H1 (cell line): ENCODE results near the gene MARVELD2. TPM values are rescaled to one million over a fixed set of nuclear protein-coding genes. Genes with fewer than 3 reads are reported as not detected.

Experiments
- CTCF ChIA-PET: fragments of 300-600 bp; sonication (Branson Sonifier 250); formaldehyde crosslinking; loops from one replicate; lab custom pipeline; 2021; ENCODE audit not compliant: partially characterized antibody; lab: Charles Lee
- POLR2A ChIA-PET: fragments of 300-600 bp; sonication (Branson Sonifier 250); formaldehyde crosslinking; loops from one replicate; lab custom pipeline; 2021; ENCODE audit warnings: inconsistent platforms; ENCODE audit not compliant: partially characterized antibody; lab: Charles Lee
- DNase-seq, 2 experiments: peaks; one replicate each; pipeline versions ENCODE4 v3.0.0 to v3.0.0-alpha.2; 2010 to 2022; ENCODE audit warnings: low spot score in 2 of 2, low read depth in 1 of 2, mixed read lengths in 1 of 2
- FAIRE-seq: peaks from 2 replicates; lab custom pipeline; 2011; peaks lifted over from hg19 to GRCh38; lab: Jason Lieb, UNC
- H2AFZ ChIP-seq: 2 replicates; pipeline ENCODE4 v1.8.1; 2012; ENCODE audit warnings: low read length, inconsistent platforms
- H2AK5ac ChIP-seq: 2 replicates; pipeline ENCODE4 v1.6.1; 2013; ENCODE audit warnings: low read depth, low read length
- H2BK120ac ChIP-seq: replicated peaks from 2 replicates; pipeline ENCODE3; 2013; ENCODE audit warnings: low read depth, low read length, inconsistent platforms
- H2BK12ac ChIP-seq: 2 replicates; pipeline ENCODE4 v1.6.1; 2013; ENCODE audit warnings: low read depth, low read length
- H2BK15ac ChIP-seq: 2 replicates; pipeline ENCODE4 v1.6.1; 2013; ENCODE audit warnings: low read length
- H2BK20ac ChIP-seq: 2 replicates; pipeline ENCODE4 v1.6.1; 2013; ENCODE audit warnings: low read length
- H2BK5ac ChIP-seq: 2 replicates; pipeline ENCODE4 v1.6.1; 2013; ENCODE audit warnings: low read depth, low read length
- H3K14ac ChIP-seq: 2 replicates; pipeline ENCODE4 v1.6.1; 2013; ENCODE audit warnings: inconsistent platforms; ENCODE audit not compliant: insufficient read length
- H3K18ac ChIP-seq: 2 replicates; pipeline ENCODE4 v1.6.1; 2013; ENCODE audit warnings: low read length; ENCODE audit errors: extremely low read depth
- H3K23ac ChIP-seq: 2 replicates; pipeline ENCODE4 v1.6.1; 2013; ENCODE audit warnings: inconsistent platforms; ENCODE audit not compliant: insufficient read length
- H3K23me2 ChIP-seq: 2 replicates; pipeline ENCODE4 v1.6.1; 2013; ENCODE audit warnings: low read depth, low read length
- H3K27ac ChIP-seq: 2 replicates; pipeline ENCODE4 v1.6.1; 2011; ENCODE audit warnings: low read depth, low read length, inconsistent platforms
- H3K27me3 ChIP-seq, 4 experiments: replicated peaks in 1 of 4; 1 replicate in 1 of 4; 2 replicates in 3 of 4; pipeline versions ENCODE4 v1.6.1 to v1.8.1; 2011 to 2013; ENCODE audit warnings: low read length in 3 of 4, mild to moderate bottlenecking in 3 of 4, inconsistent platforms in 2 of 4, mixed read lengths in 2 of 4, moderate library complexity in 1 of 4; ENCODE audit not compliant: control insufficient read depth in 3 of 4, insufficient read depth in 3 of 4; ENCODE audit errors: extremely low read depth in 1 of 4
- H3K36me3 ChIP-seq, 4 experiments: 2 replicates each; pipeline versions ENCODE4 v1.6.1 to v1.8.1; 2011 to 2013; ENCODE audit warnings: mild to moderate bottlenecking in 4 of 4, low read length in 3 of 4, moderate library complexity in 2 of 4, control low read depth in 1 of 4, inconsistent platforms in 1 of 4; ENCODE audit not compliant: insufficient read depth in 4 of 4, control insufficient read depth in 2 of 4
- H3K4ac ChIP-seq: replicated peaks from 2 replicates; pipeline ENCODE3; 2013; ENCODE audit warnings: low read length, low read depth, mixed read lengths, inconsistent platforms; ENCODE audit not compliant: insufficient read length
- H3K4me1 ChIP-seq, 4 experiments: replicated peaks in 1 of 4; 1 replicate in 1 of 4; 2 replicates in 3 of 4; pipeline versions ENCODE4 v1.6.1 to v1.8.1; 2011 to 2013; ENCODE audit warnings: low read length in 3 of 4, inconsistent platforms in 2 of 4, mixed read lengths in 1 of 4; ENCODE audit not compliant: insufficient read depth in 4 of 4, control insufficient read depth in 3 of 4
- H3K4me2 ChIP-seq, 2 experiments: 2 replicates each; pipeline versions ENCODE4 v1.6.1 to v1.8.1; 2011 to 2013; ENCODE audit warnings: low read depth in 2 of 2, low read length in 2 of 2, control low read depth in 1 of 2, inconsistent platforms in 1 of 2, mild to moderate bottlenecking in 1 of 2; ENCODE audit not compliant: insufficient read depth in 1 of 2
- H3K4me3 ChIP-seq, 4 experiments: fragments of 200-600, 300-600 bp in 1 of 4; sonication (generic), shearing (Covaris generic), sonication (Bioruptor Twin) in 1 of 4; 2 replicates each; pipeline versions ENCODE4 v1.5.1 to v1.8.1; 2011 to 2016; ENCODE audit warnings: low read length in 4 of 4, low read depth in 3 of 4, control low read depth in 2 of 4, inconsistent platforms in 2 of 4, mild to moderate bottlenecking in 2 of 4, mixed read lengths in 1 of 4, moderate library complexity in 1 of 4; ENCODE audit not compliant: insufficient read depth in 2 of 4; ENCODE audit errors: extremely low read depth in 1 of 4
- H3K56ac ChIP-seq: replicated peaks from 2 replicates; pipeline ENCODE3; 2013; ENCODE audit warnings: low read depth, mild to moderate bottlenecking, mixed read lengths, low read length, inconsistent platforms; ENCODE audit not compliant: insufficient read length
- H3K79me1 ChIP-seq: 2 replicates; pipeline ENCODE4 v1.6.1; 2013; ENCODE audit warnings: low read depth, low read length, control low read depth
- H3K79me2 ChIP-seq, 2 experiments: 2 replicates each; pipeline versions ENCODE4 v1.6.1 to v1.8.1; 2012 to 2013; ENCODE audit warnings: low read length in 2 of 2, mild to moderate bottlenecking in 2 of 2, inconsistent platforms in 1 of 2; ENCODE audit not compliant: insufficient read depth in 2 of 2, control insufficient read depth in 1 of 2
- H3K9ac ChIP-seq, 4 experiments: replicated peaks in 1 of 4; 1 replicate in 1 of 4; 2 replicates in 3 of 4; pipeline versions ENCODE4 v1.6.1 to v1.8.1; 2011 to 2013; ENCODE audit warnings: low read depth in 3 of 4, low read length in 3 of 4, control low read depth in 2 of 4, mild to moderate bottlenecking in 2 of 4, moderate library complexity in 2 of 4, inconsistent platforms in 1 of 4; ENCODE audit errors: extremely low read depth in 1 of 4
- H3K9me3 ChIP-seq, 2 experiments: 2 replicates each; pipeline versions ENCODE4 v1.6.1 to v1.8.1; 2012 to 2013; ENCODE audit warnings: mild to moderate bottlenecking in 2 of 2, moderate library complexity in 2 of 2, control low read depth in 1 of 2, inconsistent platforms in 1 of 2, low read depth in 1 of 2, low read length in 1 of 2, mixed read lengths in 1 of 2; ENCODE audit not compliant: insufficient read depth in 2 of 2
- H4K20me1 ChIP-seq, 2 experiments: replicated peaks in 1 of 2; 2 replicates each; pipeline versions ENCODE3 to v1.8.1; 2011 to 2013; ENCODE audit warnings: inconsistent platforms in 2 of 2, low read length in 2 of 2, mild to moderate bottlenecking in 1 of 2; ENCODE audit not compliant: insufficient read depth in 2 of 2, control insufficient read depth in 1 of 2
- H4K5ac ChIP-seq: 2 replicates; pipeline ENCODE4 v1.6.1; 2013; ENCODE audit warnings: low read length, low read depth, mixed read lengths, inconsistent platforms; ENCODE audit not compliant: insufficient read length
- H4K8ac ChIP-seq: 2 replicates; pipeline ENCODE4 v1.8.0; 2013; ENCODE audit warnings: mild to moderate bottlenecking, moderate library complexity, low read length, inconsistent platforms; ENCODE audit not compliant: insufficient read depth; ENCODE audit errors: extremely low read depth
- H4K91ac ChIP-seq: replicated peaks from 2 replicates; pipeline ENCODE3; 2013; ENCODE audit warnings: low read length, mixed read lengths, inconsistent platforms; ENCODE audit not compliant: insufficient read length
- KDM4A ChIP-seq: IDR thresholded peaks from one replicate; pipeline ENCODE4 v1.7.1; 2012; ENCODE audit warnings: low read depth, mild to moderate bottlenecking, moderate library complexity, low read length, inconsistent platforms; ENCODE audit not compliant: severe bottlenecking
- RFX5 ChIP-seq: IDR thresholded peaks from 2 replicates; pipeline ENCODE4 v1.6.1; 2011; ENCODE audit warnings: low read depth, low read length, improper control_type of control experiment, borderline replicate concordance
- RXRA ChIP-seq: IDR thresholded peaks from 2 replicates; pipeline ENCODE4 v1.6.1; 2011; ENCODE audit warnings: low read depth, mild to moderate bottlenecking, low read length, moderate library complexity; ENCODE audit not compliant: insufficient read depth
- SIRT6 ChIP-seq: IDR thresholded peaks from one replicate; pipeline ENCODE4 v1.7.1; 2012; ENCODE audit warnings: low read length, inconsistent platforms
- ZNF274 ChIP-seq: IDR thresholded peaks from 2 replicates; pipeline ENCODE4 v1.7.0; 2012; ENCODE audit warnings: low read length, borderline replicate concordance; ENCODE audit errors: extremely low read depth
- WGBS, 2 experiments: shearing (Covaris generic) in 1 of 2; methylation state at CpG; one replicate each; pipeline versions ENCODE4 v1.1.6 to v1.1.7; 2013 to 2015; ENCODE audit warnings: low lambda C conversion rate in 2 of 2, mixed read lengths in 2 of 2, inconsistent platforms in 1 of 2, low coverage in 1 of 2, missing lambda C conversion rate in 1 of 2; ENCODE audit not compliant: insufficient replicate concordance in 2 of 2, insufficient coverage in 1 of 2, insufficient read length in 1 of 2; ENCODE audit errors: extremely low coverage in 1 of 2, missing lambda C conversion rate in 1 of 2; 5-methylcytosine and 5-hydroxymethylcytosine counted together
- polyA plus RNA-seq, 7 experiments: library from polyadenylated mRNA; depleted of rRNA in 3 of 7; stranded (reverse) in 5 of 7; unstranded in 2 of 7; fragments of >200 nt in 5 of 7; fragments of 200-250 nt in 2 of 7; gene quantifications; 1 replicate in 5 of 7; 2 replicates in 1 of 7; 4 replicates in 1 of 7; pipeline versions ENCODE4 v1.2.1 to v1.2.3, GENCODE V29; 2011 to 2013; ENCODE audit warnings: missing spikeins in 2 of 7, mixed read lengths in 2 of 7
- total RNA-seq: library from RNA; stranded (reverse); fragmentation: NEBNext Ultra II Directional; extraction: Animal tissue kit (Norgen Biotek cat#: 25700); gene quantifications from 2 replicates; pipeline ENCODE4 v1.2.1, GENCODE V29; 2021

MARVELD2 gene
- total and polyA plus RNA-seq, 2 of the 8 experiments (the other 6 are each of a cell fraction or from before 2014, with no cell fraction given), result 18.7 to 31.0 TPM

DNA sequence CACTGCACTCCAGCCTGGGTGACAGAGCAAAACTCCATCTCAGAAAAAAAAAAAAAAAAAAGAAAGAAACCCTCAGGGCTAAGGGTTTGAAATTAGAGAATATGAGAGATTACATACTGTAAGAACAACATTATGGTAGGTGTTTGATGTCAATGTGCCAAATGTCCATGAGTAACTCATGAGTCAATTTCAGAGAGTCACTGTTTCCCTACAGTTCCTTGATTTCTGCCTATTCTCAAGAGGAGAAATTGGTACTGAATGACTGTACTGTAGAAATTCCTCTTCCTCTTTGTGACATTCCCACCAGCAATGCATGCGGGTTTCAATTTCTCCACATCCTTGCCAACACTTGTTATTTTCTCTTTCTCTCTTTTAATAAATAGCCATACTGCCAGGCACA, 35.2 kb downstream of the MARVELD2 start:
- Histone ChIP-seq H2BK12ac (no peak overlapping the region), H2AK5ac (no peak overlapping the region), H3K4me3 (no peak overlapping the region), H3K79me2 (no peaks in the 10 kb centered on the region), H4K91ac (no peak overlapping the region), H3K18ac (no peak overlapping the region), H3K4me2 (no peak overlapping the region), H3K36me3 (no peaks in the 10 kb centered on the region), H2AFZ (no peak overlapping the region; the same call in 1 of the 2 replicates), H4K5ac (no peak overlapping the region), H2BK120ac (no peak overlapping the region), H3K79me1 (no peaks in the 10 kb centered on the region), H3K9ac (no peak overlapping the region), H4K20me1 (no peaks in the 10 kb centered on the region), H3K4me1 (no peaks in the 10 kb centered on the region), H2BK20ac (no peak overlapping the region), H3K27me3 (no peaks in the 10 kb centered on the region), H3K4ac (no peak overlapping the region), H2BK15ac (no peak overlapping the region), H3K9me3 (no peaks in the 10 kb centered on the region), H3K14ac (no peak overlapping the region), H3K56ac (no peak overlapping the region), H3K23me2 (no peaks in the 10 kb centered on the region), H2BK5ac (no peak overlapping the region), H3K23ac (no peak overlapping the region), H3K27ac (no peak overlapping the region), H4K8ac (no peak overlapping the region)
- ChIA-PET POLR2A (no interaction called here), CTCF (no interaction called here)
- 86% methylated on average over 1 of the region's 1 CpG; no CpG with 5 or more reads in 1 of the 2 experiments for WGBS, 2 experiments
- FAIRE-seq (no peak), DNase-seq (no peak)
- no peak for TF ChIP-seq ZNF274
- no peak for TF ChIP-seq KDM4A
- TF ChIP-seq RXRA, result no peak
- no peak for TF ChIP-seq SIRT6
- no peak for TF ChIP-seq RFX5
